Endothelial cell of umbilical vein (primary cell): ENCODE results near the gene PPP1R3D.

Experiments used
- EZH2 ChIP-seq: IDR thresholded peaks from 2 replicates; pipeline ENCODE4 v1.6.1; 2012; ENCODE audit warnings: borderline replicate concordance, low read depth, mild to moderate bottlenecking, moderate library complexity, low read length, inconsistent platforms; ENCODE audit not compliant: severe bottlenecking
- JUN ChIP-seq: IDR thresholded peaks from 2 replicates; pipeline ENCODE4 v1.6.1; 2011; ENCODE audit warnings: borderline replicate concordance, low read depth; ENCODE audit not compliant: insufficient read length, insufficient read depth
- POLR2A ChIP-seq: IDR thresholded peaks from 2 replicates; pipeline ENCODE4 v1.6.1; 2012; ENCODE audit warnings: low read depth, mild to moderate bottlenecking, control low read depth, low read length
- POLR2AphosphoS5 ChIP-seq: IDR thresholded peaks from 2 replicates; pipeline ENCODE4 v1.6.1; 2012; ENCODE audit warnings: low read depth, mild to moderate bottlenecking, control low read depth, low read length, moderate library complexity; ENCODE audit not compliant: insufficient read depth
- TF ChIP-seq, protein P1 (sequence below), 2 donors: IDR thresholded peaks; 1 replicate in 1 of 2; 2 replicates in 1 of 2; pipeline ENCODE4 v1.5.1; 2011; ENCODE audit warnings: low read length in 2 of 2, mild to moderate bottlenecking in 2 of 2, moderate library complexity in 2 of 2, control low read depth in 1 of 2, inconsistent platforms in 1 of 2, low read depth in 1 of 2; ENCODE audit not compliant: insufficient read depth in 1 of 2; ENCODE audit errors: extremely low read depth in 1 of 2

- TF ChIP-seq POLR2AphosphoS5 (no peak), EZH2 (no peak), JUN (no peak), POLR2A (no peak)
- TF ChIP-seq, protein P1, sequence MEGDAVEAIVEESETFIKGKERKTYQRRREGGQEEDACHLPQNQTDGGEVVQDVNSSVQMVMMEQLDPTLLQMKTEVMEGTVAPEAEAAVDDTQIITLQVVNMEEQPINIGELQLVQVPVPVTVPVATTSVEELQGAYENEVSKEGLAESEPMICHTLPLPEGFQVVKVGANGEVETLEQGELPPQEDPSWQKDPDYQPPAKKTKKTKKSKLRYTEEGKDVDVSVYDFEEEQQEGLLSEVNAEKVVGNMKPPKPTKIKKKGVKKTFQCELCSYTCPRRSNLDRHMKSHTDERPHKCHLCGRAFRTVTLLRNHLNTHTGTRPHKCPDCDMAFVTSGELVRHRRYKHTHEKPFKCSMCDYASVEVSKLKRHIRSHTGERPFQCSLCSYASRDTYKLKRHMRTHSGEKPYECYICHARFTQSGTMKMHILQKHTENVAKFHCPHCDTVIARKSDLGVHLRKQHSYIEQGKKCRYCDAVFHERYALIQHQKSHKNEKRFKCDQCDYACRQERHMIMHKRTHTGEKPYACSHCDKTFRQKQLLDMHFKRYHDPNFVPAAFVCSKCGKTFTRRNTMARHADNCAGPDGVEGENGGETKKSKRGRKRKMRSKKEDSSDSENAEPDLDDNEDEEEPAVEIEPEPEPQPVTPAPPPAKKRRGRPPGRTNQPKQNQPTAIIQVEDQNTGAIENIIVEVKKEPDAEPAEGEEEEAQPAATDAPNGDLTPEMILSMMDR (IDR thresholded peaks at IDR 0.05; ENCODE audit: extremely low read depth in 1 of 2, insufficient read depth in 1 of 2, low read depth in 1 of 2, low read length in 2 of 2) = no peak
These were observed 36.2 kb upstream of the PPP1R3D start for GRCh38 chr20:59976156-59976782.
